COR-L47 (cell line): ENCODE data around the gene SS18L1.

Experiments
- DNase-seq: peaks from one replicate; lab custom pipeline; 2025; lab: John Stamatoyannopoulos, UW

SS18L1 gene

DNA sequence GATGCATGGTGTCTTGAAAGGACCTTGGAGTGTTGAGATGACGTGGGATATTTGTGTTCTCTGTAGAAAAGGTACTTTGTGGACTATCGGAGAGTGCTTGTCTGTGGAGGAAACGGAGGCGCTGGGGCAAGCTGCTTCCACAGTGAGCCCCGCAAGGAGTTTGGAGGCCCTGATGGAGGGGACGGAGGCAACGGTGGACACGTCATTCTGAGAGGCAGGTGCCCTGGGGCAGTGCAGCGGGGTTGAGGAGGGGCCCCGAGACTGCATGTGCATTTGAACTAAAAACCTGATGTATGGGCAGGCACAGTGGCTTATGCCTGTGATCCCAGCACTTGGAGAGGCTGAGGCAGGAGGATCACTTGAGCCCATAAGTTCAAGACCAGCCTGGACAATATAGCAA lies 52.2 kb downstream of the SS18L1 start:
- no peak for DNase-seq

DNA sequence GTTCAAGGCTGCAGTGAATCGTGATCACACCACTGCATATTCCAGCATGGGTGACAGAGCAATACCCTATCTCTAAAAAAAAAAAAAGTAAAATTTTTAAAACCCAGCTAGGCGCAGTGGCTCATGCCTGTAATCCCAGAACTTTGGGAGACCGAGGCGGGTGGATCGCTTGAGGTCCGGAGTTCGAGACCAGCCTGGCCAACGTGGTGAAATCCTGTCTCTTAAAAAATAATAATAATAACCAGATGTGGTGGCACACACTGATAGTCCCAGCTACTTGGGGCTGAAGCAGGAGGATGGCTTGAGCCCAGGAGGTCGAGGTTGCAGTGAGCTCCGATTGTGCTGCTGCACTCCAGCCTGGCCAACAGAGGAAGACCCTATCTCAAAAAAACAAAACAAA lies 52.7 kb downstream of the SS18L1 start:
- no peak for DNase-seq

DNA sequence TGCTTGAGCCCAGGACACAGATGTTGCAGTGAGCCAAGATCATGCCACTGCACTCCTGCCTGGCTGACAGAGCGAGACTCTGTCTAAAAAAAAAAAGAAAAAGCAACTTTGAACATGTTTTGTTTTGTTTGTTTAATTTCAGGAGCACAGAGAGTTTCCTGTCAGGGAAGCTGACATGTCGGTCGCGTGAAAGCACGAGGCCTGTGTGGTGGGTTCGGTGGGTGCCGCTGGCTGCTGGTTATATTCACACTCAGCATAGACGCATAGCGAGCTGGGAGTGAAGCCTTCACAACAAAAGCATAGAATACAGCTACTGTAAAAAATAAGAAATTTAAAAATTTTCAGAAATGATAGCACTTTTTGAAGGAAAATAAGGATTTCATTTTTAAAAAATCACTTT lies 53.7 kb downstream of the SS18L1 start:
- no peak for DNase-seq

DNA sequence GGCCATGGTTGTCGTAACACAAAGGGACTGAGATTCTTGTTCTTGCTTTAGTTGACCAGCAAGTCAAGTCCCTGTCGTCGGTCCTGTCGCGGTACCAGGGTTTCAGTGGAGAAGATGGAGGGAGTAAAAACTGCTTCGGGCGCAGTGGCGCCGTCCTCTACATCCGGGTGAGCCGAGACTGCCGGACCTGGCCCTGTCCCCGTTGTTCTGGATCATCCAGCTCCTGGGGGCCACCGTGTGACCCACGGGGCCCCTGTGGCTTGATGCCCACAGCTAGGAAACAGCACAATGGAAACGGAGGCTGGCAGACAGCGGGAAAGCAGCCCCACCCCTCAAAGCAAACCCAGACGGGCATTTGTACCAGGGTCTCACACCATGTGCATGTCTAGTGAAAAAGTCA lies 54.2 kb downstream of the SS18L1 start:
- DNase-seq = no peak

DNA sequence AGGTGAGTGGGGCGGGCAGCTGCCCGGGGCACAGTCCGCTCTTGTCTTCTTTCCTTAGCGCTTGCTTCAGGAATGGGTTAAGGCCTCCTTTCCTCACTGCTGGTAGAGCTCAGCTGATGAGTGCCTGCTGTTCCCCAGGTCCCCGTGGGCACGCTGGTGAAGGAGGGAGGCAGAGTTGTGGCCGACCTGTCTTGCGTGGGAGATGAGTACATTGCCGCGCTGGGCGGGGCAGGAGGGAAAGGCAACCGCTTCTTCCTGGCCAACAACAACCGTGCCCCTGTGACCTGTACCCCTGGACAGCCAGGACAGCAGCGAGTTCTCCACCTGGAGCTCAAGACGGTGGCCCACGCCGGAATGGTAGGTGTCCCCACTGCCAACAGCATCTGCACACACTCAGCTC lies 54.9 kb downstream of the SS18L1 start:
- no peak for DNase-seq

DNA sequence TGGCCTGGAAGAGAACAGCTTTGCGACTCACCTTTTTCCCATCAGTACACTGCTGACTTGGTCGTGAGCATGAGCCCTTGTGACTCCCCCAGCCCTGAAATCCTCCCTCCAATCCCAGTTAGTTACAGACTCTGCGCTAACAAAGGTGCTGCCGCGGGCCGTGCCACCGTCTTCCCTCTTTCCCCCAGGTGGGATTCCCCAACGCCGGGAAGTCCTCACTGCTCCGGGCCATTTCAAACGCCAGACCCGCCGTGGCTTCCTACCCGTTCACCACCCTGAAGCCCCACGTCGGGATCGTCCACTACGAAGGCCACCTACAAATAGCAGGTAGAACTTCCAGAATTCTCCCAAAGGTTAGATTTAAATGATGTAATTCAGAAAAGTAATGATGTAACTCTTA lies 55.4 kb downstream of the SS18L1 start:
- no peak for DNase-seq

DNA sequence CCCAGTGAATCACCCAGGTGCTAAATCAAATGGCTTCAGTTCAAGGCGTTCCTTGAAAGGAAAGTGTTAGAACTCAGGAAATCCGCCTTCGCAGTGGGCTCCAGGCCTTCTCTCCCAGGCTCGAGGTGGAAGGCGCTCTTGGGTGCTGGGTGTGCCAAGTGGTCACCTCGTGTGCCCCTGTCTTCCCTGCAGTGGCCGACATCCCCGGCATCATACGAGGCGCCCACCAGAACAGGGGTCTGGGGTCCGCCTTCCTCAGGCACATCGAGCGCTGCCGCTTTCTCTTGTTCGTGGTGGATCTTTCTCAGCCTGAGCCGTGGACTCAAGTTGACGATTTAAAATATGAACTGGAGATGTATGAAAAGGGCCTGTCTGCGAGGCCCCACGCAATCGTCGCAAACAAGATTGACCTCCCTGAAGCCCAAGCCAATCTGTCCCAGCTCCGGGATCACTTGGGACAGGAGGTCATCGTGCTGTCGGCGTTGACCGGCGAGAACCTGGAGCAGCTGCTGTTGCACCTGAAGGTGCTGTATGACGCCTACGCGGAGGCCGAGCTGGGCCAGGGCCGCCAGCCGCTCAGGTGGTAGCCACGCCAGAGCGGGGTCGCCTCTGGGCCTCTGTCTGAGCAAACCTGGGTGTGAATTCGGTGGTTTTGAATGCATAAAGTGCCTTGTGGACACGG lies 57.1 kb downstream of the SS18L1 start:
- no peak for DNase-seq

DNA sequence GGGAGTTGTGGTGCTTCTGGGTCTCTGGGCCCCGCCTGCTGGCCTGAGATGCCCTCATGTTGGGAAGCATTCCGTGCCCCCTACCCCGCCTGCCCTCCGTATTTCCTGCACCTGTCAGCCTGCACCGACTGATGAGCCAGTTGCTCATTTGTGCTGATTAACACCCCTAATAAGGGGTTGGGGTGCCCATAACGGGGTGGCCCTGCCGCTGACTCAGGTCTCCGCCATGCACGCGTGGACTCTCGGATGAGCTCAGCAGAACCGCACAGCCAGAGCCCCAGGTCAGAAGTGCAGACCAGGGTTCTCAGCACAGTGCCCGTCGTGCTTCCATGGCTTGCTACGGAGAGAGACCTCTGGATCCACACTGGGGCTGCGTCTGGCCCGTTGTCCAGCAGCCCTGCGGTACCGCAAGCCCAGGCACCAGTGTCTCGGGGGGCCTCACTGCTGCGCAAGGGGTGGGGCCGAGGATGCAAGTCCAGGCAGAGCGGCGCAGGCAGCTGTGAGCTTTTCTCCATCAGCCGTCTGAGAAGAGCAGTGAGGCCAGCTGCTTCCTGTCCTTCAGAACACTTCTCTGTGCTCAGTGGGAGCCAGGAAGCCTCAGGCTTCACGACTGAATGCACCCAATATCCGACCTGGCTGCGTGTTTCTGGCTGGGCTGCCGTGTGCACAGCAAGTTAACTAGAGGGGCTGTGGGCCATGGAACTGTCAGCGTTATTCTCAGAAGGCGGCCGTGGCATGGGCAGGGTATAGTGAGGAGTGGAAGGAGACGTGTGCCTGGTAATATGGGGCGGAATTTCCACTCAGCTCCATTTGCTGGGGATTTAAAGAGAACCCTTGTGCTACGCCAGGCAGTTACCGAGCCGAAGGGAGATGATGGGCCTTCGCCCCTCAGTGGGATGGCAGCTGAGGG lies 57.9 kb downstream of the SS18L1 start:
- DNase-seq = no peak

DNA sequence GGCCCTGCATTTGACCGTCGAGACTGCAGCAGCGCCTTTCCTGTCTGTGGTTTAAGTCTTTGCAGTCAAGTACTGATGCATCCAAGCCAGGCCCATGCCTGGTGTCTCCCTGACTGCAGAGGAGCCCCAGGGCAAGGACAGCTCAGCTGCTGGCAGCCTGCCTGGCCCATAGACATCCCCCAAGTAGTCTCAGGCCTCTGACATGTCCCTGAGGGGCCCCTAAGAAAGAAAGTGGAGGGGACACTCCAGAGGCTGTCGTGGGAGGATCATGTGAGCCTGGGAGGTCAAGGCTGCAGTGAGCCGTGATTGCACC lies 58.5 kb downstream of the SS18L1 start:
- DNase-seq = no peak

DNA sequence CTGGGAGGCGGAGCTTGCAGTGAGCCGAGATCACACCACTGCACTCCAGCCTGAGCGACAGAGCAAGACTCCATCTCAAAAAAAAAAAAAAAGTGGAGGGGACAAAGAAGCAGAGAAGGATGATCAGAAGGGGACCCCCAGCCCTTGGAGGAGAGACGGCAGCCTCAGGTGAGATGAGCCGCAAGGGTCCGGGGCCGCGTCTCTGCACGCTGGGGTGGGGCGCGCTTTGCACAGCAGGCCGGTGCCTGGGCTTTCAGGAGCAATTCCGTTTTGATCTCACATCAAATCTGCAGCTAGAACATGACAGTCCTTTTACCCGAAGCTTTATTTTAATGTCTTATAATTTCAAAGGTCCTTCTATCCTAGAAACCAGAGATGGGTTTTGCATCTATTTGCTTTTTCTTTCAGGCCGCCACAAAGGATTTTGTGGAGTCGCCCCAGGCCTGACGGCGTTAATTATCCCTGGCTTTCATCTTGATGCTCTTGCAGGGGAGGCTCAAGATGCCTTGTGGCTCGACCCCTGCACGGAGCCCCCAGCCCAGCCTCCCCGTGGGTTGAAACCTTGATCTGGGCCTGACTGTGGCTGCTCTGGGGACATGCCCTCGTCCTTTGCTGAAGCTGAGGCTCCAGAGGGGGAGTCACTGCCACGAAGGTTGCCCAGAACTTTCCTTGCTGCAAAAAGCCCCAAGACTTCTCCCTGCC lies 59.3 kb downstream of the SS18L1 start:
- no peak for DNase-seq

DNA sequence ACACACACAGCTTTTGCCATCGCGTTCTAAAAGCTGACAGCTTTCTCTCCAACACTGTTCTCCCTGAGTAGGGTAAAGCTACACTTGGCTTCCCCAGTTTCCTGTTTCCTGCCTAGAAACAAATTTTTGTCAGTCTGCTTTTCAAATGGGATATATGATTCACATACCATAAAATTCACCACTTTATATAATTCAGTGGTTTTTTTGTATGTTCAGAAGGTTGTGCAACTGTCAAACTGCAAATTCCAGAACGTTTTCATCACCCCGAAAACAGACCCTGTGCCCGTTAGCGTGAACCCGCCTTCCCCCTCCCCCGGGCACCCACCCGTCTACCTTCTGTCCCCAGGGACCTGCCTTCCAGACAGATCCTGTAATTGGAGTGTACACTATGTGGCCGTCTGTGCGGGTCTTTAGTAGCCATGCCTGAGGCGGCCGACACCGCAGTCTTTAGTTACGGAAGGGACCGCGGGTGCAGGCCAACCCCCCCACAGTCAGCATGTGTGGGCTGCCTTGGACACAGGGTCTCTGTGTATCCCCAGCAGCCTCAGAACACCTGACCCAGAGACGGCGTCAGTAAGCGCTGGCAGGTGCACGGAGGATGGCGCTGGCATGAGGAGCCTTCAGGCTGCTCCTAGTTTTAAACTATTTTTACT lies 59.9 kb downstream of the SS18L1 start:
- no peak for DNase-seq

DNA sequence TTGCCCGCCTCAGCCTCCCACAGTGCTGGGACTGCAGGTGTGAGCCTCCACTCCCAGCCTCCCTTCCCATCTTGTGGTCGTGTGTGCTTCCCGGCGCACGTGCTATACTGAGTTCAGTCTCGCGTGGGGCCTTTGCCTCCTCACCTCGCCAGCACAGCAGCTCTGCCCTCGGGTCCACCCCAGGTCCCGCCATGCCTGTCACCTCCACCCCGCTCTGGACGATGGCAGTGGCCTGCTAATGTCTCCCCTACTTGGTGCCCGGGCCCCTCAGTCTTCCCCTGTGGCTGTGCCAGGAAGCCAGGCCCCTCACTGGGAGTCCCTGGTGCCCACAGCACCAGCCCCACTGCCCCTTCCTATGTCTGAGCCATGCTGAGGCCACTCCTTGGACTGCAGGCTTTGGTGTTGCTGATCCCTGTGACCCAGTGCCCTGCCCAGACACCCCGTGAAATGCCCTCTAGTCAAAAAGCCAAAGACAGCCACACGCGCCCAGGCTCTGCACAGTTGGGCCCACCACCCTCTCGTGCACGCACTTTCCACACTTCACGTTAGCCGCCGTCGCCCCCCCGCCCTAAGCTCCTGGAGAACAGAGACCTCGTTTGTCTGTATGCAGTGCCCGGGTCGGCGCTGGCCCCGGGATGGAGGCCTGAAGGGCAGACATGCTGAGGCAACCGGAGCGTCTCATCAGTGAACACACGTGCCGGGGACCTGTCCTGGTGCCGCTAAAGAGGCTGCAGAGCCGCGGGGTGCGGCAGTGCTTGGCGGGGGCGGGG lies 62.2 kb downstream of the SS18L1 start:
- DNase-seq = no peak

DNA sequence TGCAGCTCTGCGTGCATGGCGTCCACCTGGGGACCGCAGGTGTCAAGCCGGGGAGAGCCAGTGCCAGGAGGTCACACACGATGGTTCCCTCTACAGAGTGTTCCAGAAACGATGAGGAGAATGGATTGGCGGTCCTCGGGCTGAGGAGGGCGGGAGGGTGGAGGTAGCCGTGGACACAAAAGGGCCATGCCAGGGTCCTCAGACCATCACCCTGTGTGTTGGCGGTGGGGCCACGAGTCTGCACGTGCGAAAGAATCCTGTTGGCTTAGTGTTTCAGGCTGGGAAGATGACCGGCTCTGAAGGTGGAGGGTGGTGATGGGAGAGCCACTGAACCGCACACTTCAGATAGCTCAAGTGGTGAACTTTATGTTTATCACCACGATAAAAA lies 62.8 kb downstream of the SS18L1 start:
- no peak for DNase-seq

DNA sequence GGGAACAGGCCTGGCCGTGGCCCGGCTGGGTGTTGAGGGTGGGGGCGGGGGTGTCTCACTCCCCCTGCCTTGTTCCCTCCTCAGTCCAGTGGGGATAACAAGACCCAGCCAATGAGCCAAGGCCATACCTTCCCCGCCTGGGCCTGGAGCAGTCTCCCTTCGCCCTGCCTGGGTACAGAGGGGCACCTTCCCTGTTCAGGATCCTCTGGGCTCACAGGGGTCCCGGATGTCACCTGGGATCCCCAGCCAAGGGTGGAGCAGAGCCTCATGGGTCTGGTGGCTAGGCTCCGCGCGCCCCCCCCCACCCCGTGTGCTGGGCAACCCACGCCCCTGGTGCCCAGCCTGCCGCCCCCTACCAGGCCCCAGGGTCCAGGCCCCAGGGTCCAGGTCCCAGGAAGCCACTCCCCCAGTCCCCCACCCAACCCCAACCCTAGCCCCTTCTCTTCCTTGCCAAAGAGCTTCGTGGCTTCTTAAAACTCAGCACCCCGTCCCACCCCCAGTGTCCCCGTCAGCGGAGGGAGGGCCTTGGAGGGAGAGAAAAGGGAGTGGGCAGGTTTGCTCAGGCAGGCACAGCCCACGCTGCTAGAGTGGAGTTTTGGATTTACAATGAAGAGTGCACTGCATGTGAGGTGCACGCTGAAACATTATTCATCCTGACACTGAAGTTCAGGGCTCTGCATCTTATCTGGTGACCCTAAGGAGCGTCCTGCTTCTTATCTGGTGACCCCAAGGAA lies 64.7 kb downstream of the SS18L1 start:
- no peak for DNase-seq

DNA sequence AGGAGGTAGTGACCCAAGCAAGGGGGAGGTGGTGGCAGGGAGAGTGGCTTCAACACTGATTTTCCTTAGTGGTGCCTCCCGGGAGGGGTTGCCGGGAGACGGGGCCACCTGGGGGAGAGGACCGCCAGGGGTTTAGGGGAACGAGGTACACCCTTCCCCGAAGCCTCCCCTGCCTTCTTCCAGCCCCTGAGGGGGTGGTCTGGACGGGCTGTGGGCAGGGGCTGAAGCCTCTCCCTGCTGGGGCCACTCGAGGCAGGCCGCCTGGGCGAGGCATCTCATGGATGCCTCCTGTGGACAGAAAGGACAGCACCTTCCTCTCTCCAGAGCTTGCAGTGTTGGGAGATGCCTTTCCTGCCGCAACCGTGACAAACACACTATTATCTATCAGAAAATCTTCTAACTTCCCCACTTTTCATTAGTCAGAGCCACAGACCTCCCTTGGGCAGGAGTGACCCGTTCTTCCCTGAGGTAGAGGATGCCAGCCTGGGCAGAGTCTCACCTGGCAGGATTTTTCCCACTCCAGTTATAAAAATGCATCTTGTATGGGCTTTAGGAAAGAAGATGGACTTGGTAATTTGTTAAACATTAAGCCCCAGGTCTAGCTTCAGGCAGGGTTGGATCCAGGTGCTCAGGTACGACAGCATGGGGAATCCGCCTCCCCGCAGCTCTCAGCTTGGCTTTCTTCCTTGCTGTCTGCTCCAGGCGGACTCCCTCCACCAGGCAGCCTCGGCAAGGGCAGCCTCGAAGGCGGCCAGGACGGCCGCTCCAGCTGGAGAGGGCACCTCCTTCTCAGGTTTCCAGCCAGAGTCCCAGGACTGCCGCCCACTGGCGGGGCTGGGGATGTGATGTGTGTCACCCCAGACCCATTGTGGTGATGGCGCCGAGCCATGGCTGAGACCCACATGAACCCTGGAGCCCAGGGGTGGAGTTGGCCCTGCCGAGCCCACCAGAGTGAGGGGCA lies 65.5 kb downstream of the SS18L1 start:
- DNase-seq = no peak

DNA sequence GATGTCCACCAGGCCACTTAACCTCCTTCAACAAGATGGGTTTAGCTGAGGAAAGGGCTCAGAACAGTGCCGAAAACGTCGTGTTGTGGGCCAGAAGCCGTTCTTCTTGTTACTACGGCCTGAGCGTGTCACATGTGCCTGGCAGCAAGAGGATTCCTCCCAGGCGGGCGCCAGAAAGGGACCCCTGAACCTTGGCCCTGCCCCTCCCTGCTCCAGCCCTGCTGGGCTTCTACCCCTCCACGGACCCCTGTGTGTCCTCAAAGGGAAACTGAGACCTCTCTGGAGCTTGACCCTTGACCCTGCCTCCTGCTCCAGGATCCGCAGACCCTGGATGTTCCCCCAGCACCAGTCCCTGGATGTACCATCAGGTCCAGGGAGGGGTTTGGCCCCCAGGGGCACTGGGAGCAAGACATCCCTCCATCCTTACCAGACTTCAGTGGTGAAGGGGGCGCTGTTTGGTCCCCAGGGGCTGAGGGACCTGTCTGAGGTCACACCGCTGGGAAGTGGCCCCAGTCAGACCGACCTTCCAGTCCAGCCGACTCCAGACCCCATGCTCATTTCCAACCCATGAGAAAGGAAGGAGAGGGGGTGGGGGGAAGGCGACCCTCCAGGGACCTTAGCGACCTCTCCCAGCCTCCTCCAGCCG lies 66.4 kb downstream of the SS18L1 start:
- no peak for DNase-seq

DNA sequence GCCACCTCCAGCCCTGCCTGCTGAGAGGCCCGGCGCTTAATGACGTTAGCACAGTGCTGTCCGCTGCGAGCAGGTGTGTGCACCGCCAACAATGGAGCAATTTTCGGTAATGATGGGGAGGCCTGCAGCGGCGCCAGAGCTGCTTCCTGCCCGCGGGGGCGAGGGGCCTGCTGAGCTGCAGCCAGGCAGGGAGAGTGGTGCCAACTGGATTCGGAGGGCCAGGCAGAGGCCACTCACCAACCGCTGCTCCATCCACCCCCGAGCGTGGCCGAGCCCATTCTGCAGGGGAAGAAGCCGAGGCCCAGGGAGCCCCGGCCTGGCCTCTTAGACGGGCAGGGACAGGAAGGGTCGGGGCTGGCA lies 66.9 kb downstream of the SS18L1 start:
- peak; percentile 97 for DNase-seq

DNA sequence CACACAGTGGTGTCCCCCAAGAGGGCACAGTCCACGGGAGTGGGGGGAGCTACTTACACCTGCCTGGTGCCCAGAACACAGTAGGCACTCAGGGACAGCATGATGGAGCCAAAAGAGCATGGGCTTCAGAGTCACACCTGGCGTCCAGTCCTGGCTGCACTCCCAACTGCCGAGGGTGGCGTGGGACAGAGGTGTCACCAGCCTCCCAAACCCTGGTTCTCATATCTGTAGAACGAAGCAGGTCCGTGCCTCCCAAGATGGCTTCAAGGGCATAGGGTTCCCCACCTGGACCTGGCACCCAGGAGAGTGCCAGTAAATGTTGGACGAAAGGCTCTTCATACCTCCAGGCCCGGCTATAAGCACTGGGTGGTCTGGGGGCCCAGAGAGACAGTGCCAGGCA lies 67.6 kb downstream of the SS18L1 start:
- no peak for DNase-seq

DNA sequence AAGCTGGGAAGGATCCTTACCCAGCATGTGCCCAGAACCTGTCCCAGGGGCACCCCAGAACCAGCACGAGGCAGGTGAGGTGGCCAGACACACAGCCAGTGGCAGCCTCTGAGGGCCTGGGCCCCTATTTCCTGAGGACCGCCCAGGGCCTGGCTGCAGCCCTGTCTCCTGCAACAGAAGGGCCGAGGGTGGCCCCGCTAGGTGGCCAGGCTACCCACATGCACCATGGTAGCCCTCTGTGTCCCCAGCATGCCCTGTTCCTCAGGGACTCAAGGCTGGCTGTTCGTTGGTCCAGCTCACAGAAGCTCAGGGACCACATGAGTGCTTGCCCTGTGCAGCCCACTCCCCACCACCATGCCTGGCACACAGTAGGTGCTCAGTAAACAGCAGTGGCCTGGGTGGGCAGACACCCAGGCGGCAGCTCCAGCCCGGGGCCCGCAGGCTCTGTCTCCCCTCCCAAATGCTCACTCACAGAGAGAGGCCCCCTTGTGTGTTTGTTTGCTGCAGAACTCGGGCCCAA lies 68.3 kb downstream of the SS18L1 start:
- no peak for DNase-seq
